ENCODE measurements around the gene KLHL29.

Gene KLHL29

GRCh38 chr2:23653326-23653725 lies 268.3 kb downstream of the KLHL29 start:
- no peak for TF ChIP-seq CTCF (IDR thresholded peaks at IDR 0.05; ENCODE audit: low read length)
- no peak for TF ChIP-seq EZH2 (optimal IDR thresholded peaks at IDR 0.05; ENCODE audit: low read depth, low read length)
- no peak for TF ChIP-seq EZH2phosphoT487 (IDR thresholded peaks at IDR 0.05; ENCODE audit: low read length)
- no peaks in the 10 kb centered on the region for H3K79me2 ChIP-seq (ENCODE audit: low read length)
- no peaks in the 10 kb centered on the region for H4K20me1 ChIP-seq (ENCODE audit: insufficient read depth, low read length)
- no peak overlapping the region for H3K9ac ChIP-seq (ENCODE audit: low read length)
- H3K4me3 ChIP-seq (ENCODE audit: low read length): no peak overlapping the region
- no peak overlapping the region for H3K27ac ChIP-seq (ENCODE audit: low read length)
- no peak for DNase-seq
- H3F3A ChIP-seq (ENCODE audit: insufficient read depth, low read length): no peaks in the 10 kb centered on the region
- no peaks in the 10 kb centered on the region for H3K9me2 ChIP-seq (replicated peaks; ENCODE audit: insufficient read depth, low read length)
- H2AFZ ChIP-seq (ENCODE audit: low read length): no peak overlapping the region
- H3K4me2 ChIP-seq (ENCODE audit: low read depth, low read length): no peak overlapping the region
- H3K27me3 ChIP-seq (replicated peaks; ENCODE audit: insufficient read depth, low read length): no peaks in the 10 kb centered on the region
- H3K36me3 ChIP-seq (replicated peaks; ENCODE audit: insufficient read depth, low read length): no peaks in the 10 kb centered on the region
- H3K4me1 ChIP-seq (ENCODE audit: low read length): no peaks in the 10 kb centered on the region
- no peaks in the 10 kb centered on the region for H3K9me3 ChIP-seq (replicated peaks; ENCODE audit: insufficient read depth, low read length)

GRCh38 chr2:23654756-23655155 lies 269.8 kb downstream of the KLHL29 start:
- TF ChIP-seq EZH2 (optimal IDR thresholded peaks at IDR 0.05; ENCODE audit: low read depth, low read length) (no peak), CTCF (IDR thresholded peaks at IDR 0.05; ENCODE audit: low read length) (no peak), EZH2phosphoT487 (IDR thresholded peaks at IDR 0.05; ENCODE audit: low read length) (no peak)
- no peaks in the 10 kb centered on the region for H3K4me1 ChIP-seq (ENCODE audit: low read length)
- H3K9me2 ChIP-seq (replicated peaks; ENCODE audit: insufficient read depth, low read length): no peaks in the 10 kb centered on the region
- no peaks in the 10 kb centered on the region for H3K9me3 ChIP-seq (replicated peaks; ENCODE audit: insufficient read depth, low read length)
- no peak overlapping the region for H3K4me2 ChIP-seq (ENCODE audit: low read depth, low read length)
- no peaks in the 10 kb centered on the region for H3K27me3 ChIP-seq (replicated peaks; ENCODE audit: insufficient read depth, low read length)
- no peak overlapping the region for H2AFZ ChIP-seq (ENCODE audit: low read length)
- no peak overlapping the region for H3K9ac ChIP-seq (ENCODE audit: low read length)
- no peak overlapping the region for H3K27ac ChIP-seq (ENCODE audit: low read length)
- H3K79me2 ChIP-seq (ENCODE audit: low read length): no peaks in the 10 kb centered on the region
- no peak for DNase-seq
- no peaks in the 10 kb centered on the region for H4K20me1 ChIP-seq (ENCODE audit: insufficient read depth, low read length)
- H3K36me3 ChIP-seq (replicated peaks; ENCODE audit: insufficient read depth, low read length): no peaks in the 10 kb centered on the region
- no peak overlapping the region for H3K4me3 ChIP-seq (ENCODE audit: low read length)
- H3F3A ChIP-seq (ENCODE audit: insufficient read depth, low read length): no peaks in the 10 kb centered on the region

- no peak overlapping the region for H3K27ac ChIP-seq (ENCODE audit: low read length)
- H3K27me3 ChIP-seq (replicated peaks; ENCODE audit: insufficient read depth, low read length): no peaks in the 10 kb centered on the region
- DNase-seq: no peak
- no peak overlapping the region for H3K4me3 ChIP-seq (ENCODE audit: low read length)
- no peak overlapping the region for H3K9ac ChIP-seq (ENCODE audit: low read length)
- no peaks in the 10 kb centered on the region for H3K4me1 ChIP-seq (ENCODE audit: low read length)
- no peaks in the 10 kb centered on the region for H3F3A ChIP-seq (ENCODE audit: insufficient read depth, low read length)
- no peaks in the 10 kb centered on the region for H3K79me2 ChIP-seq (ENCODE audit: low read length)
- H2AFZ ChIP-seq (ENCODE audit: low read length): no peak overlapping the region
- no peaks in the 10 kb centered on the region for H3K9me3 ChIP-seq (replicated peaks; ENCODE audit: insufficient read depth, low read length)
- H3K4me2 ChIP-seq (ENCODE audit: low read depth, low read length): no peak overlapping the region
- no peaks in the 10 kb centered on the region for H4K20me1 ChIP-seq (ENCODE audit: insufficient read depth, low read length)
- no peaks in the 10 kb centered on the region for H3K9me2 ChIP-seq (replicated peaks; ENCODE audit: insufficient read depth, low read length)
- no peaks in the 10 kb centered on the region for H3K36me3 ChIP-seq (replicated peaks; ENCODE audit: insufficient read depth, low read length)
- TF ChIP-seq CTCF (IDR thresholded peaks at IDR 0.05; ENCODE audit: low read length): no peak
- no peak for TF ChIP-seq EZH2 (optimal IDR thresholded peaks at IDR 0.05; ENCODE audit: low read depth, low read length)
- TF ChIP-seq EZH2phosphoT487 (IDR thresholded peaks at IDR 0.05; ENCODE audit: low read length): no peak
Observed at GRCh38 chr2:23655934-23656596, 271.1 kb downstream of the KLHL29 start.
